GM23338 (cell line): Measurements from ENCODE around the gene OR51A4. TPM values are rescaled to one million over a fixed set of nuclear protein-coding genes. Genes with fewer than 3 reads are reported as not detected.

Experiments used
- ATAC-seq: fragments of 200-7000 bp; cut with Tn5 transposase; 3 replicates; pipeline ENCODE4 v1.9.1; 2020
- DNase-seq: peaks from one replicate; pipeline ENCODE4 v3.0.0-alpha.2; 2015; ENCODE audit warnings: low spot score
- H2AFZ ChIP-seq: fragments of 200-600 bp; sonication (generic); 2 replicates; pipeline ENCODE4 v1.8.0; 2016; ENCODE audit warnings: antibody characterized with exemption, mild to moderate bottlenecking, moderate library complexity
- H3F3A ChIP-seq: fragments of 200-600 bp; sonication (generic); replicated peaks from 2 replicates; pipeline ENCODE4 v1.8.0; 2017; ENCODE audit warnings: antibody characterized with exemption, mixed run types, low read depth
- H3K27ac ChIP-seq: fragments of 200-600 bp; sonication (generic); 2 replicates; pipeline ENCODE4 v1.6.1; 2016; ENCODE audit warnings: low read depth
- H3K27me3 ChIP-seq: fragments of 200-600 bp; sonication (generic); 2 replicates; pipeline ENCODE4 v1.8.0; 2016; ENCODE audit warnings: mild to moderate bottlenecking, mixed run types, moderate library complexity; ENCODE audit not compliant: insufficient read depth
- H3K36me3 ChIP-seq: fragments of 200-600 bp; sonication (generic); 2 replicates; pipeline ENCODE4 v1.8.0; 2016; ENCODE audit warnings: mild to moderate bottlenecking; ENCODE audit not compliant: insufficient read depth
- H3K4me1 ChIP-seq: fragments of 200-600 bp; sonication (generic); 2 replicates; pipeline ENCODE4 v1.8.0; 2016; ENCODE audit warnings: mild to moderate bottlenecking, moderate library complexity; ENCODE audit not compliant: insufficient read depth
- H3K4me2 ChIP-seq: fragments of 200-600 bp; sonication (generic); 2 replicates; pipeline ENCODE4 v1.7.1; 2017; ENCODE audit warnings: mixed run types
- H3K4me3 ChIP-seq: fragments of 200-600 bp; sonication (generic); 2 replicates; pipeline ENCODE4 v1.6.1; 2016; ENCODE audit warnings: mixed run types
- H3K79me2 ChIP-seq: fragments of 200-600 bp; sonication (generic); replicated peaks from 2 replicates; pipeline ENCODE4 v1.8.0; 2017; ENCODE audit warnings: mild to moderate bottlenecking; ENCODE audit not compliant: insufficient read depth
- H3K9me2 ChIP-seq: fragments of 200-600 bp; sonication (generic); 2 replicates; pipeline ENCODE4 v1.8.0; 2017; ENCODE audit not compliant: insufficient read depth
- H4K20me1 ChIP-seq: fragments of 200-600 bp; sonication (generic); replicated peaks from 2 replicates; pipeline ENCODE4 v1.8.0; 2017; ENCODE audit warnings: mild to moderate bottlenecking; ENCODE audit not compliant: insufficient read depth
- H3K27ac Mint-ChIP-seq: 2 replicates; pipeline ENCODE4 v1.8.0; 2020; ENCODE audit warnings: inconsistent platforms, mild to moderate bottlenecking, moderate library complexity, mixed read lengths
- H3K27me3 Mint-ChIP-seq: 3 replicates; pipeline ENCODE4 v1.8.0; 2022; ENCODE audit warnings: low read depth, mild to moderate bottlenecking, moderate library complexity, mixed read lengths, inconsistent platforms; ENCODE audit not compliant: insufficient read depth, poor library complexity
- H3K36me3 Mint-ChIP-seq: 3 replicates; pipeline ENCODE4 v1.8.0; 2021; ENCODE audit warnings: low read depth, mild to moderate bottlenecking, inconsistent platforms, moderate library complexity, mixed read lengths
- H3K4me1 Mint-ChIP-seq: 3 replicates; pipeline ENCODE4 v1.8.0; 2020; ENCODE audit warnings: mild to moderate bottlenecking, inconsistent platforms, mixed read lengths
- H3K4me3 Mint-ChIP-seq: 3 replicates; pipeline ENCODE4 v1.8.0; 2021; ENCODE audit warnings: moderate library complexity, mild to moderate bottlenecking, inconsistent platforms, mixed read lengths
- H3K9me3 Mint-ChIP-seq: 3 replicates; pipeline ENCODE4 v1.8.0; 2020; ENCODE audit warnings: moderate library complexity, mild to moderate bottlenecking, inconsistent platforms, mixed read lengths
- CREB1 ChIP-seq: fragments of 250-450 bp; sonication (Bioruptor Pico); IDR thresholded peaks from 2 replicates; pipeline ENCODE4 v1.5.0; 2020; ENCODE audit warnings: low read depth, mild to moderate bottlenecking, moderate library complexity
- ETS1 ChIP-seq: IDR thresholded peaks from 2 replicates; pipeline ENCODE4 v1.6.1; 2016; ENCODE audit warnings: antibody characterized with exemption
- EZH2 ChIP-seq: fragments of 200-600 bp; sonication (generic); IDR thresholded peaks from one replicate; pipeline ENCODE4 v1.8.0; 2017; ENCODE audit warnings: antibody characterized with exemption, mild to moderate bottlenecking, low read depth; ENCODE audit not compliant: unreplicated experiment
- EZH2phosphoT487 ChIP-seq: fragments of 200-600 bp; sonication (generic); IDR thresholded peaks from one replicate; pipeline ENCODE4 v1.8.1; 2018; ENCODE audit warnings: antibody characterized with exemption; ENCODE audit not compliant: unreplicated experiment
- JUNB ChIP-seq: IDR thresholded peaks from one replicate; pipeline ENCODE4 v1.6.1; 2016; ENCODE audit warnings: antibody characterized with exemption; ENCODE audit not compliant: unreplicated experiment
- NANOG ChIP-seq: IDR thresholded peaks from 2 replicates; pipeline ENCODE4 v1.6.1; 2016; ENCODE audit warnings: antibody characterized with exemption, borderline replicate concordance
- POLR2AphosphoS5 ChIP-seq: IDR thresholded peaks from 2 replicates; pipeline ENCODE4 v1.6.1; 2016; ENCODE audit warnings: antibody characterized with exemption, low read depth
- REST ChIP-seq: IDR thresholded peaks from one replicate; pipeline ENCODE4 v1.6.1; 2018; ENCODE audit warnings: antibody characterized with exemption; ENCODE audit not compliant: unreplicated experiment
- STAT1 ChIP-seq: IDR thresholded peaks from one replicate; pipeline ENCODE4 v1.6.1; 2016; ENCODE audit warnings: antibody characterized with exemption; ENCODE audit not compliant: unreplicated experiment
- ZNF114 ChIP-seq: fragments of 250-450 bp; sonication (Bioruptor Pico); IDR thresholded peaks from 2 replicates; pipeline ENCODE4 v1.5.0; 2020; ENCODE audit warnings: mild to moderate bottlenecking, moderate library complexity
- ZNF331 ChIP-seq: fragments of 250-450 bp; sonication (Bioruptor Pico); IDR thresholded peaks from 2 replicates; pipeline ENCODE4 v1.5.0; 2020; ENCODE audit warnings: low read depth, mild to moderate bottlenecking, moderate library complexity
- polyA plus RNA-seq: library from polyadenylated mRNA; unstranded; fragments of >200 nt; fragmentation: Nextera tagmentation; extraction: Ambion mirVana; gene quantifications from 2 replicates; pipeline ENCODE4 v1.2.1, GENCODE V29; 2016
- total RNA-seq: library from RNA; depleted of rRNA; stranded (reverse); fragments of >200 nt; shearing (Covaris generic); gene quantifications from 2 replicates; pipeline ENCODE4 v1.2.3, GENCODE V29; 2014
- TF ChIP-seq, protein P1 (sequence below): fragments of 250-450 bp; sonication (Bioruptor Pico); IDR thresholded peaks from 2 replicates; pipeline ENCODE4 v1.5.0; 2020; ENCODE audit warnings: mild to moderate bottlenecking, moderate library complexity
- TF ChIP-seq, protein P2 (sequence below), 2 experiments: fragments of 200-600 bp in 1 of 2; sonication (generic) in 1 of 2; conservative IDR thresholded peaks; 2 replicates each; pipeline versions ENCODE4 v1.5.1 to v1.6.1; 2016 to 2017; ENCODE audit warnings: antibody characterized with exemption in 2 of 2, low read depth in 2 of 2, mild to moderate bottlenecking in 2 of 2, moderate library complexity in 1 of 2

OR51A4 gene
- total and polyA plus RNA-seq, 2 experiments from 2014 or later = not detected

- H2AFZ ChIP-seq = no peak overlapping the region
- H3K27me3 Mint-ChIP-seq = no peaks in the 10 kb centered on the region
- no peak overlapping the region for H3K4me3 ChIP-seq
- H3K79me2 ChIP-seq = no peaks in the 10 kb centered on the region
- no peak overlapping the region for H3K4me2 ChIP-seq
- DNase-seq (no peak), ATAC-seq (no peak)
- no peaks in the 10 kb centered on the region for H3K27me3 ChIP-seq
- H3K36me3 ChIP-seq = no peaks in the 10 kb centered on the region
- no peaks in the 10 kb centered on the region for H3K4me1 ChIP-seq
- no peaks in the 10 kb centered on the region for H3F3A ChIP-seq
- H3K27ac Mint-ChIP-seq = no peak overlapping the region
- H3K9me3 Mint-ChIP-seq = no peaks in the 10 kb centered on the region
- no peak overlapping the region for H3K4me3 Mint-ChIP-seq
- peaks cover 4% of the 10 kb centered on the region; the same call in 1 of the 3 replicates for H3K4me1 Mint-ChIP-seq
- H3K27ac ChIP-seq = no peak overlapping the region
- H4K20me1 ChIP-seq = no peaks in the 10 kb centered on the region
- H3K9me2 ChIP-seq = no peaks in the 10 kb centered on the region
- no peaks in the 10 kb centered on the region for H3K36me3 Mint-ChIP-seq
- no peak for TF ChIP-seq EZH2
- TF ChIP-seq POLR2AphosphoS5 = no peak
- TF ChIP-seq NANOG = no peak
- no peak for TF ChIP-seq JUNB
- no peak for TF ChIP-seq ZNF114 (CRISPR knock-in tag)
- TF ChIP-seq, protein P1, sequence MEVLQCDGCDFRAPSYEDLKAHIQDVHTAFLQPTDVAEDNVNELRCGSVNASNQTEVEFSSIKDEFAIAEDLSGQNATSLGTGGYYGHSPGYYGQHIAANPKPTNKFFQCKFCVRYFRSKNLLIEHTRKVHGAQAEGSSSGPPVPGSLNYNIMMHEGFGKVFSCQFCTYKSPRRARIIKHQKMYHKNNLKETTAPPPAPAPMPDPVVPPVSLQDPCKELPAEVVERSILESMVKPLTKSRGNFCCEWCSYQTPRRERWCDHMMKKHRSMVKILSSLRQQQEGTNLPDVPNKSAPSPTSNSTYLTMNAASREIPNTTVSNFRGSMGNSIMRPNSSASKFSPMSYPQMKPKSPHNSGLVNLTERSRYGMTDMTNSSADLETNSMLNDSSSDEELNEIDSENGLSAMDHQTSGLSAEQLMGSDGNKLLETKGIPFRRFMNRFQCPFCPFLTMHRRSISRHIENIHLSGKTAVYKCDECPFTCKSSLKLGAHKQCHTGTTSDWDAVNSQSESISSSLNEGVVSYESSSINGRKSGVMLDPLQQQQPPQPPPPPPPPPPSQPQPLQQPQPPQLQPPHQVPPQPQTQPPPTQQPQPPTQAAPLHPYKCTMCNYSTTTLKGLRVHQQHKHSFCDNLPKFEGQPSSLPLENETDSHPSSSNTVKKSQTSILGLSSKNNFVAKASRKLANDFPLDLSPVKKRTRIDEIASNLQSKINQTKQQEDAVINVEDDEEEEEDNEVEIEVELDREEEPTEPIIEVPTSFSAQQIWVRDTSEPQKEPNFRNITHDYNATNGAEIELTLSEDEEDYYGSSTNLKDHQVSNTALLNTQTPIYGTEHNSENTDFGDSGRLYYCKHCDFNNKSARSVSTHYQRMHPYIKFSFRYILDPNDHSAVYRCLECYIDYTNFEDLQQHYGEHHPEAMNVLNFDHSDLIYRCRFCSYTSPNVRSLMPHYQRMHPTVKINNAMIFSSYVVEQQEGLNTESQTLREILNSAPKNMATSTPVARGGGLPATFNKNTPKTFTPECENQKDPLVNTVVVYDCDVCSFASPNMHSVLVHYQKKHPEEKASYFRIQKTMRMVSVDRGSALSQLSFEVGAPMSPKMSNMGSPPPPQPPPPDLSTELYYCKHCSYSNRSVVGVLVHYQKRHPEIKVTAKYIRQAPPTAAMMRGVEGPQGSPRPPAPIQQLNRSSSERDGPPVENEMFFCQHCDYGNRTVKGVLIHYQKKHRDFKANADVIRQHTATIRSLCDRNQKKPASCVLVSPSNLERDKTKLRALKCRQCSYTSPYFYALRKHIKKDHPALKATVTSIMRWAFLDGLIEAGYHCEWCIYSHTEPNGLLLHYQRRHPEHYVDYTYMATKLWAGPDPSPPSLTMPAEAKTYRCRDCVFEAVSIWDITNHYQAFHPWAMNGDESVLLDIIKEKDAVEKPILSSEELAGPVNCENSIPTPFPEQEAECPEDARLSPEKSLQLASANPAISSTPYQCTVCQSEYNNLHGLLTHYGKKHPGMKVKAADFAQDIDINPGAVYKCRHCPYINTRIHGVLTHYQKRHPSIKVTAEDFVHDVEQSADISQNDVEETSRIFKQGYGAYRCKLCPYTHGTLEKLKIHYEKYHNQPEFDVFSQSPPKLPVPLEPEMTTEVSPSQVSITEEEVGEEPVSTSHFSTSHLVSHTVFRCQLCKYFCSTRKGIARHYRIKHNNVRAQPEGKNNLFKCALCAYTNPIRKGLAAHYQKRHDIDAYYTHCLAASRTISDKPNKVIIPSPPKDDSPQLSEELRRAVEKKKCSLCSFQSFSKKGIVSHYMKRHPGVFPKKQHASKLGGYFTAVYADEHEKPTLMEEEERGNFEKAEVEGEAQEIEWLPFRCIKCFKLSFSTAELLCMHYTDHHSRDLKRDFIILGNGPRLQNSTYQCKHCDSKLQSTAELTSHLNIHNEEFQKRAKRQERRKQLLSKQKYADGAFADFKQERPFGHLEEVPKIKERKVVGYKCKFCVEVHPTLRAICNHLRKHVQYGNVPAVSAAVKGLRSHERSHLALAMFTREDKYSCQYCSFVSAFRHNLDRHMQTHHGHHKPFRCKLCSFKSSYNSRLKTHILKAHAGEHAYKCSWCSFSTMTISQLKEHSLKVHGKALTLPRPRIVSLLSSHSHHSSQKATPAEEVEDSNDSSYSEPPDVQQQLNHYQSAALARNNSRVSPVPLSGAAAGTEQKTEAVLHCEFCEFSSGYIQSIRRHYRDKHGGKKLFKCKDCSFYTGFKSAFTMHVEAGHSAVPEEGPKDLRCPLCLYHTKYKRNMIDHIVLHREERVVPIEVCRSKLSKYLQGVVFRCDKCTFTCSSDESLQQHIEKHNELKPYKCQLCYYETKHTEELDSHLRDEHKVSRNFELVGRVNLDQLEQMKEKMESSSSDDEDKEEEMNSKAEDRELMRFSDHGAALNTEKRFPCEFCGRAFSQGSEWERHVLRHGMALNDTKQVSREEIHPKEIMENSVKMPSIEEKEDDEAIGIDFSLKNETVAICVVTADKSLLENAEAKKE (CRISPR knock-in tag) = no peak
- no peak for TF ChIP-seq CREB1 (CRISPR knock-in tag)
- no peak for TF ChIP-seq ETS1
- TF ChIP-seq EZH2phosphoT487 = no peak
- TF ChIP-seq, protein P2, sequence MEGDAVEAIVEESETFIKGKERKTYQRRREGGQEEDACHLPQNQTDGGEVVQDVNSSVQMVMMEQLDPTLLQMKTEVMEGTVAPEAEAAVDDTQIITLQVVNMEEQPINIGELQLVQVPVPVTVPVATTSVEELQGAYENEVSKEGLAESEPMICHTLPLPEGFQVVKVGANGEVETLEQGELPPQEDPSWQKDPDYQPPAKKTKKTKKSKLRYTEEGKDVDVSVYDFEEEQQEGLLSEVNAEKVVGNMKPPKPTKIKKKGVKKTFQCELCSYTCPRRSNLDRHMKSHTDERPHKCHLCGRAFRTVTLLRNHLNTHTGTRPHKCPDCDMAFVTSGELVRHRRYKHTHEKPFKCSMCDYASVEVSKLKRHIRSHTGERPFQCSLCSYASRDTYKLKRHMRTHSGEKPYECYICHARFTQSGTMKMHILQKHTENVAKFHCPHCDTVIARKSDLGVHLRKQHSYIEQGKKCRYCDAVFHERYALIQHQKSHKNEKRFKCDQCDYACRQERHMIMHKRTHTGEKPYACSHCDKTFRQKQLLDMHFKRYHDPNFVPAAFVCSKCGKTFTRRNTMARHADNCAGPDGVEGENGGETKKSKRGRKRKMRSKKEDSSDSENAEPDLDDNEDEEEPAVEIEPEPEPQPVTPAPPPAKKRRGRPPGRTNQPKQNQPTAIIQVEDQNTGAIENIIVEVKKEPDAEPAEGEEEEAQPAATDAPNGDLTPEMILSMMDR (conservative IDR thresholded peaks at IDR 0.05; ENCODE audit: low read depth in 2 of 2) = no peak
- no peak for TF ChIP-seq ZNF331
- no peak for TF ChIP-seq STAT1
- no peak for TF ChIP-seq REST
These were observed 13.5 kb upstream of the OR51A4 start for GRCh38 chr11:4960877-4961276.
